WI38 (cell line): ENCODE measurements around the gene LECT2.

Source experiments
- H3K4me3 ChIP-seq: 2 replicates; pipeline ENCODE4 v1.5.1; 2011; ENCODE audit warnings: low read depth, mild to moderate bottlenecking, control low read depth, low read length
- CTCF ChIP-seq: IDR thresholded peaks from 2 replicates; pipeline ENCODE4 v1.5.1; 2012; ENCODE audit warnings: low read depth, mild to moderate bottlenecking, control low read depth, low read length

Gene LECT2

GRCh38 chr5:135997673-135998335, 43.0 kb upstream of the LECT2 start:
- H3K4me3 ChIP-seq = no peak overlapping the region
- TF ChIP-seq CTCF = no peak

- no peak overlapping the region for H3K4me3 ChIP-seq
- TF ChIP-seq CTCF = no peak
These were observed 41.8 kb upstream of the LECT2 start for GRCh38 chr5:135996611-135997010.

GRCh38 chr5:135995976-135996375, 41.2 kb upstream of the LECT2 start:
- no peak for TF ChIP-seq CTCF
- no peak overlapping the region for H3K4me3 ChIP-seq

- no peak for TF ChIP-seq CTCF
- H3K4me3 ChIP-seq = peak overlapping the region; percentile 25
These were observed 39.3 kb upstream of the LECT2 start for GRCh38 chr5:135993880-135994636.

- no peak for TF ChIP-seq CTCF
These were observed 38.6 kb upstream of the LECT2 start for GRCh38 chr5:135993335-135993879.

GRCh38 chr5:135991429-135991828, 36.6 kb upstream of the LECT2 start:
- H3K4me3 ChIP-seq = no peak overlapping the region
- no peak for TF ChIP-seq CTCF

More at GRCh38 chr5:135993335-135993879, 38.6 kb upstream of the LECT2 start:
- peak overlapping the region; percentile 25 for H3K4me3 ChIP-seq
